ENCODE measurements around the gene NDOR1.

- TF ChIP-seq EZH2 (IDR thresholded peaks at IDR 0.05; ENCODE audit: borderline replicate concordance, low read length) (no peak), CTCF (conservative IDR thresholded peaks at IDR 0.05 in 1 of 2, IDR thresholded peaks at IDR 0.05 in 1 of 2; ENCODE audit: extremely low read depth in 1 of 2, insufficient read depth in 1 of 2, low read depth in 1 of 2, low read length in 2 of 2) (no peak)
Observed at GRCh38 chr9:137194909-137195308, 10.6 kb upstream of the NDOR1 start.
